GM12864 (cell line): Measurements from ENCODE around the gene PRKG1.

Experiments
- DNase-seq: peaks from one replicate; pipeline ENCODE4 v3.0.0-alpha.2; 2011; ENCODE audit warnings: low read depth
- H3K4me3 ChIP-seq: 2 replicates; pipeline ENCODE4 v1.5.1; 2011; ENCODE audit warnings: mild to moderate bottlenecking, low read depth, low read length, control low read depth
- TF ChIP-seq, protein P1 (sequence below): IDR thresholded peaks from 2 replicates; pipeline ENCODE4 v1.5.1; 2011; ENCODE audit warnings: low read depth, mild to moderate bottlenecking, moderate library complexity, low read length, control low read depth, inconsistent platforms; ENCODE audit errors: missing control alignments

The PRKG1 gene

GRCh38 chr10:52099026-52099600 is 1024.8 kb downstream of the PRKG1 start:
- no peak overlapping the region for H3K4me3 ChIP-seq
- no peak for DNase-seq
- TF ChIP-seq, protein P1, sequence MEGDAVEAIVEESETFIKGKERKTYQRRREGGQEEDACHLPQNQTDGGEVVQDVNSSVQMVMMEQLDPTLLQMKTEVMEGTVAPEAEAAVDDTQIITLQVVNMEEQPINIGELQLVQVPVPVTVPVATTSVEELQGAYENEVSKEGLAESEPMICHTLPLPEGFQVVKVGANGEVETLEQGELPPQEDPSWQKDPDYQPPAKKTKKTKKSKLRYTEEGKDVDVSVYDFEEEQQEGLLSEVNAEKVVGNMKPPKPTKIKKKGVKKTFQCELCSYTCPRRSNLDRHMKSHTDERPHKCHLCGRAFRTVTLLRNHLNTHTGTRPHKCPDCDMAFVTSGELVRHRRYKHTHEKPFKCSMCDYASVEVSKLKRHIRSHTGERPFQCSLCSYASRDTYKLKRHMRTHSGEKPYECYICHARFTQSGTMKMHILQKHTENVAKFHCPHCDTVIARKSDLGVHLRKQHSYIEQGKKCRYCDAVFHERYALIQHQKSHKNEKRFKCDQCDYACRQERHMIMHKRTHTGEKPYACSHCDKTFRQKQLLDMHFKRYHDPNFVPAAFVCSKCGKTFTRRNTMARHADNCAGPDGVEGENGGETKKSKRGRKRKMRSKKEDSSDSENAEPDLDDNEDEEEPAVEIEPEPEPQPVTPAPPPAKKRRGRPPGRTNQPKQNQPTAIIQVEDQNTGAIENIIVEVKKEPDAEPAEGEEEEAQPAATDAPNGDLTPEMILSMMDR, result no peak

DNA sequence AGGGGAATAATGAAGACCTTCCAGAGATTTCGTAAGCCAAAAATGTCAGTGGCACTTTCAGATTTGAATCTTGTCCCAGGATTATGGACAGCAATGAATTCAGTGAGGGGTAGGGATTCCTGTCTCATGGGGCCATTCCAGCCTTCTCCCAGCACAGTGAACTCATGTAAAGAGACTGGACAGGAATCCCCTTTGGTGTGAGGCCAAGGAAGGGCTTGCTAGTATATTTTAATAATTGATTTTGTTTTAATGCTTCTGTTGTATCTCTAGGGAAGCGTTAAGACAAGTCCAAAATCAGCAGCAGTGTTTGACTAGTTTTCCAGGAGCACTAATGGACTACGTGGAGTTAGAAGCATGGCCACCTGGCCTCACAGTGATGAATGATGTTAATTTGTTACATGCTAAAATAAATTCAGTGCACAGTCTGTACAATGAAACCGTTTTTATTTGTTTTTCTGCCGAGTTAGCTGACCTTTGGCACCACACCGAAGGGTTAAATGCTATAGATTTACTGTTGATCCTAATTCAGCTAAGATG is 1025.8 kb downstream of the PRKG1 start:
- DNase-seq, result no peak
- TF ChIP-seq, protein P1, result no peak

DNA sequence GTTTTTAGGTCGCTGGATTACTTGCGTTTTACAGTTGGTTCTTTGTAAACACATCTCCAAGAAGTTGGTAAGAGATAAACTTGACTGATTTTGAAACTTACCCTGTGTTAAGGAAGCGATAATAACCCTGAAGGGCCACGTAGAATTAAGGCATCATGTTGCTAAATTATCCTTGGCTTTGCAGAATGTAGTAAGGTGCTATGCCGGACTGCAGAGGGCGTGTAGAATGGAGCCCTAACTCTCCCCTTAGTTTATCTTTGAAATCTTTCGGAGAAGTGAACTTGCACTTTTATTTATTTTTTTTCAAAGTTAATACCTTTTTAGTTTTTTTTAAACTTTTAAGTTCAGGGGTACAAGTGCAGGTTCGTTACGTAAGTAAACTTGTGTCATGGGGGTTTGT is 1031.0 kb downstream of the PRKG1 start:
- no peak for DNase-seq
- TF ChIP-seq, protein P1, result no peak
- no peak overlapping the region for H3K4me3 ChIP-seq

More for the DNA sequence above, 1025.8 kb downstream of the PRKG1 start:
- H3K4me3 ChIP-seq, result no peak overlapping the region

DNA sequence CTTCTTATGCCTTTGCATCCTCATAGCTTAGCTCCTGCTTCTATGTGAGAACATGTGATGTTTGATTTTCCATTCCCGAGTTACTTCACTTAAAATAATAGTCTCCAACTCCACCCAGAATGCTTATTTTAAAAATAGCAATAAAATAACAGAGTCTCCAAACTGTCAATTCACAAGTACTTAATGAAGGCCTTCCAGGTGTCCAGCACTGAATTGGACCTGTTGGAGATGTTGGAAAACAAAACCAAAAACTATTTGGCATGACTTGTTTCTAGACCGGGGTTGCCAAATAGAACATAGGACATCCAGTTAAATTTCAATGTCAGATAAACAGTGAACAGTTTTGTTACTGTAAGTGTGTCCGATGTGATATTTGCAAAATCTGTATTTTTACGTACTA is 1031.7 kb downstream of the PRKG1 start:
- TF ChIP-seq, protein P1, result no peak
- no peak for DNase-seq
- H3K4me3 ChIP-seq, result no peak overlapping the region

DNA sequence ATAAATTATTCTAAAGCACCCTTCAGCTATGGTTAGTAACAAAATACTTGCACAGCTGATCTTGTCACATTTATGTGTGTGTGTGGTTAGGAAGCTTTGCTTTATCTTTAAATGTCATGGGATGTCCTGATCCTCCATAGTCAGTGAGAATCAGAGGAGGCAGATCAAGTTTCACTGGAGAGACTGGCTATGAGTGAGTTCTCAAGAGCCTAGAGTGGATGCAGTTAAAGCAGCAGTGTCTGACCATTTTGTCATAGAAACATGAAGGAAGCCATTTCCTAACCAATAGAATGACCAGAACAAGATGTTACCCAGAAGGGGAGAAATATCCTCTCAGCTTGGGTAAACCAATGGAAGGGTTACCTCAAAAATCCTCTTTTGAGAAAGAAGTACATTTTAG is 1032.6 kb downstream of the PRKG1 start:
- TF ChIP-seq, protein P1, result no peak
- no peak overlapping the region for H3K4me3 ChIP-seq
- DNase-seq, result no peak

DNA sequence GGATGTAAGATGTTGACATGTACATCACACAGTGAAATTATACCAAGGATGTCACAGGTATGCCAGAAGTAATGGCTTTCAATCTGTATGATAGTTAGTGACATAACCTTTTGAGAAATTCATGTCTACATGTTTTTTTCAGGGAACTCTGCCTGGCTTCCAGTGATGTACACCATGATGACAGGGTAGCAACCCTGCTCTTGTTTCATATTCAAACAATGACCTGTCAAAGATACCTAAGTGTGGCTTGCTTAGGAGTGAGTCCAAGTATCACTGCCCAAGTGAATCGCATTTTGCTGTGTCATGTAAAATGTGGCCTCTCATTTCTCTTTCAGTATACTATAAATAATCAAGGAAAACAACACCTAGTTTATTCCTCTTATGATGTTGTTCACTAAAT is 1033.9 kb downstream of the PRKG1 start:
- TF ChIP-seq, protein P1, result no peak
- no peak for DNase-seq
- H3K4me3 ChIP-seq, result no peak overlapping the region

GRCh38 chr10:52110576-52110975 is 1036.3 kb downstream of the PRKG1 start:
- TF ChIP-seq, protein P1, result no peak
- no peak for DNase-seq

More at GRCh38 chr10:52110576-52110975, 1036.3 kb downstream of the PRKG1 start:
- no peak overlapping the region for H3K4me3 ChIP-seq
